ENCODE data around the gene COL4A2.
A peak's percentile ranks its signal among the peaks of the same experiment; 100 is the strongest.

The COL4A2 gene

GRCh38 chr13:110498765-110499164 lies 191.7 kb downstream of the COL4A2 start:
- no peak for DNase-seq (ENCODE audit: low spot score)

GRCh38 chr13:110499621-110500281 lies 192.7 kb downstream of the COL4A2 start:
- no peak for DNase-seq (ENCODE audit: low spot score)

- DNase-seq (ENCODE audit: low spot score): no peak
Measured at GRCh38 chr13:110500341-110500740, 193.3 kb downstream of the COL4A2 start.

DNA sequence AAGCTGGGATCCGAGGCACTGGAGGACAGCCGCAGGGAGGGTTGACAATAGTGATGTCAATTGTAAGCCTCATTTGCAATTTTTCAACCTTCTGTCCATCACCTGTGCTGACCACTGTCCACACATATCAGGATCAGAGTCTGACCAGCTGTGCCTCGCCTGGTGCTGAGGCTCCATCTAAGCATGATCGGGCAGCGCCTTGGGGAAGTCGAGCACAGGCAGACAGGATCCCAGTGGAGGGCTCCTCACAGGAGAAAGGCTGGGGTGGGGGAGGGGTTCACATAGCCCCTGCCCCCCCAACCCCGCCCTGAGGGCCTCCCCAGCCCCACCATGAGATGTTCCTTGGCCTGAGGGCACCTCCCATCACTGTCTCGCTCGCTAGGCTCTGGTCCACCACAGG lies 194.1 kb downstream of the COL4A2 start:
- DNase-seq (ENCODE audit: low spot score): no peak

DNA sequence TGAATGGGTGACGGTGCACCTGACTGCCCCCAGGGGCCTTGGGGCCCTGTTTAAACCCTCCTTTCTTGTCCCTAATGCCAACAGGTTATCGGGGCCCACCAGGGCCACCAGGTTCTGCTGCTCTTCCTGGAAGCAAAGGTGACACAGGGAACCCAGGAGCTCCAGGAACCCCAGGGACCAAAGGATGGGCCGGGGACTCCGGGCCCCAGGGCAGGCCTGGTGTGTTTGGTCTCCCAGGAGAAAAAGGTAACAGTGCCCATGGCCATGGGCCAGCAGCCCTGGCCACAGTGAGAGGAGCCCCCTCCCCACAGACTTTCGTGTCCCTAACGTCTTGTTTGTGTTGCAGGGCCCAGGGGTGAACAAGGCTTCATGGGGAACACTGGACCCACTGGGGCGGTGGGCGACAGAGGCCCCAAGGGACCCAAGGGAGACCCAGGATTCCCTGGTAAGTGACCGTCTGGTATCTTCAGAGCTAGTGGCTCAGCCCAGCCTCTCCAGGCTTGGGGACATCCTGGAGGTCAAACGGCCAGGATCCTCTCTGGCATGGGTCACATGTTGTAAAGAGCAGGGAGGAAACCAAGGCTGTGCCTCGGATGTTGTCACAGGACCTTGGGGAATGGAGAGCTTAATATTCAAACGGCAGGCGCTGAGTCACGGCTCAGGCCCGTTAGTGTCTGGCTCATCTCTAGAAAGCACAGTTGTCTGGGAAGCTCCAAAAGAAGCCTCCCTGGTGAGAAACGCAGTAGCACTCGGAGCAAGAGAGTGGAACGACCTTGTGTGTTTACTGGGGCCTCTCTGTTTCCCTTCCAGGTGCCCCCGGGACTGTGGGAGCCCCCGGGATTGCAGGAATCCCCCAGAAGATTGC lies 196.2 kb downstream of the COL4A2 start:
- DNase-seq (ENCODE audit: low spot score): no peak

GRCh38 chr13:110503979-110504499 lies 197.0 kb downstream of the COL4A2 start:
- DNase-seq (ENCODE audit: low spot score): no peak

- no peak for DNase-seq (ENCODE audit: low spot score)
Measured at GRCh38 chr13:110505594-110505993, 198.5 kb downstream of the COL4A2 start.

GRCh38 chr13:110506396-110506795 lies 199.3 kb downstream of the COL4A2 start:
- DNase-seq (ENCODE audit: low spot score): no peak

DNA sequence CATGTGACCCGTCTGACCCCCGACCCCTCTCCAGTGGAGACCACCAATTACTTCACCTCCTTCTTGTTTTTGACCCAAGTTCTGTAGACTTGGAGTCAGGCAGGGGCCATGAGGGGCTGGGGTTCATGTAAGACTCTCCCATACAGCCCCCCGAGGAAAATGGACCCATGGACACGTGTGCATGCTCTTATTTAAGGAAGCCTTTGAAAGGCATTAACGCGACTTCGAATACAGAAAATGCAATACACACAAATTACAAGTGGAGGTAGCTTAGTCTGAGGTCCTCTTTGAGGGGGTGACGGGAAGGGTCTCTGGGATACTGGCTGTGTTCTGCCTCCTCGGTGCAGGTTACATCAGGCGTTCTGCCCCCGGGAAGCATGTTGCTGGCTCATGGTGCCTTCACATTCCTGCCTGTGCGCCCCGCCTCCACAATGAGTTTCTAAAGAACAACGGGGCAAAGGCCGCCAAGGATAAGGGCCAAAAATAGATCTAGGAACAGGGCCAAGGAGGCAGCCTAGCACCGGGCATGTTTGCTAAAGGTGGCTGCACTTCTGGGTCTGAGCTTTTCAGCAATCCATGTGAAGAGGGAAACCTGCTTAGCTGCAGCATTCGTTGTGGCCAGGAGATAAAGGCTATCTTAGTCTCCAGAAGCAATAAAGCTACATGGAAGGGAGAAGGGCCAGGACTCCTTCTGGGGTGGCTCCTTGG lies 199.9 kb downstream of the COL4A2 start:
- no peak for DNase-seq (ENCODE audit: low spot score)

GRCh38 chr13:110507678-110508381 lies 200.7 kb downstream of the COL4A2 start:
- no peak for DNase-seq (ENCODE audit: low spot score)

DNA sequence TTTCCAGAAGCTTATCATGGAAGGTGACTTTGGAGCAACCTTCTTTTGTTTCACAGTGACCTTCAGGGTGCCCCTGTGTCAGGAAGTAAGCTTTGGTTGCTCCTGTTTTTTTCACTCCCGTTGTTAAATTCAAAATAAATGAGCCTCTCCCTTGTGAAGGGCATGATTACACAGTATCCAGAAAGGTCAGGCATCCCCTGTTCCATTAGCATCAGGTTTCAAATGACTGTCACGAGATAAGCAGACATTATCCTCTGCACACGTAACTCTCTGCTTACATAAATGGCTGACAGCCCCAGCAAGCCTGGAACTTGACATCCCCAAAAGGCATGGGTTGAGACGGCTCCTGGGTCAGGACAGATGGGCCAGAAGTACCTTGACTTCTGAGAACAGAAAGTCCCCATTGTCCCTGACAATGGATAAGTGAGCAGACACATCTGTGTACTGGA lies 202.4 kb downstream of the COL4A2 start:
- DNase-seq (ENCODE audit: low spot score): no peak

DNA sequence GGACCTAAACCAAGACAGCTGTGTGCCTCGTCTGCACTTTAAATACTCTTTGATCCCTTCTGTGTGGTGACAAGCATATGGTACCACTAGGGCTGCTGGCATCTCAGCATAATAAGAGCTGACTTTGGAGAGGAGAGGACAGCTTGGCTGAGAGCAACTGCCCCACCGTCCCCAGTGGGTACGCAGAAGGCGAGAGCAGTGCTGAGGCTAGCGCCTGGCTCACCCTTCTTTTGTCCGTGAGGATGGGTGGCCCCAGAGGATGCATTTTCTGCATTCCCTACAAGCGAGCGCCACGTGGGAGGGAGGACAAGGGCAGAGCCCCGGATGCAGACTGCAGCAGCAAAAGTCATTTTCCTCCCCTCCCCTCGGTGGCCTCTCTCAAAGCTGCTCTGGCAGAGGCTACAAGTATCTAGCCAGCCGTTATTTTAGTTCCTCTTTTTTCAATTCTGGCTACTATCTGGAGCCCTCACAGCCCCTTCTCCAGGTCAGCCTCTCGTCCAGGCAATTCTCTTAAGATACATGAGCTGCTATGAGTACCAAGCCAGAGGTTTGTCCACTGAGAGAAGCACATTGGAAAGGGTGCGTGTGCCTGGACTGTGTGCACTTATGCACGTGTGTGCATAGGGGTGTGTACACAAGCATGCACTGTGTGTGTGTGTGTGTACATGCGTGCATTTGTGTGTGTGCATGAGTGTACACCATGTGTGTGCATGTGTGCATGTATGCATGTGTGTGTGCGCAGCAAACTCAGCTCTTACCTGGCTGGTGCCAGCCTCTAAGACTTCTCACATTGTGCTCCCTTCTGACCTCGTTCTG lies 203.1 kb downstream of the COL4A2 start:
- peak; percentile 28 for DNase-seq (ENCODE audit: low spot score)

DNA sequence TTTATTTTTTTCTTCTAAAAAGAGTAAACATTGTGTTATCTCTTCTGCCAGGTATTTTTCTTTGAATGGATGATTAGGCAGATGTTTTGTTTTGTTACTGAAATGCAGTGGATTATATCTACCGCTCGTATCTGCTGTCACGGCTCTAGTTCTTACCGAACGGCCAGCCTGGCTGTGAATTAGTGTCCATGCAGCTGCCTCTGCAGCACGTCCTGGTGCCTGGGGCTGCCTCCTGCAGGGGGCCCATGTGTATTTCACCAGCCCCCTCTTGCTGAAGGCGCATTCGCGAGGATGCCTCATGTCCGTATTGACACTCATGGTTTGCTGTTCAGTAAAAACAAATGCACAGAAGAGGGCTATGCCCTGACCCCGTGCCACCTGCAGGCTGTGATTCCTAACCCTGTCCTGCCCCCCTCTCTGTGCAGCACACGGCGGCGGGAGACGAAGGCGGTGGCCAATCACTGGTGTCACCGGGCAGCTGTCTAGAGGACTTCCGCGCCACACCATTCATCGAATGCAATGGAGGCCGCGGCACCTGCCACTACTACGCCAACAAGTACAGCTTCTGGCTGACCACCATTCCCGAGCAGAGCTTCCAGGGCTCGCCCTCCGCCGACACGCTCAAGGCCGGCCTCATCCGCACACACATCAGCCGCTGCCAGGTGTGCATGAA lies 204.6 kb downstream of the COL4A2 start:
- no peak for DNase-seq (ENCODE audit: low spot score)

GRCh38 chr13:110512198-110512740 lies 205.2 kb downstream of the COL4A2 start:
- DNase-seq (ENCODE audit: low spot score): no peak

DNA sequence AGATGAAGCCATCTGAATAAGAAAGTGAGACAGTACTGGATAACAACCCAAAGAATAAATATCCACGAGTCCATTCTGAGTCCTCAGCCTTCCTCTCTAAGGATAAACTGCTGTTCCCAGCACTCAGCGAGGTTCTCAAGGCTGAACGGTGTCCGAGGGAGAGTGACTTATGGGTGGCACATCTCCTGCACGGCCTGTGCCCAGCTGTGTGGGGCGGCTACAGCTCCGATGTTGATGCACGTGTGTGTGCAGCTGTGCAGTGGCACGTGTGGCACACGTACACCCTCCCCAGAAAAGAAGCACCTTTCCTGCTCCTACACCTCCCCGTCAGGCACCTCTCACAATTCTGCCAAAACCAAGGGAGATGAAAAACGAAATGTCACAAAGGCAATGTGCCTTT lies 209.4 kb downstream of the COL4A2 start:
- no peak for DNase-seq (ENCODE audit: low spot score)

GRCh38 chr13:110517505-110518225 lies 210.6 kb downstream of the COL4A2 start:
- no peak for DNase-seq (ENCODE audit: low spot score)

DNA sequence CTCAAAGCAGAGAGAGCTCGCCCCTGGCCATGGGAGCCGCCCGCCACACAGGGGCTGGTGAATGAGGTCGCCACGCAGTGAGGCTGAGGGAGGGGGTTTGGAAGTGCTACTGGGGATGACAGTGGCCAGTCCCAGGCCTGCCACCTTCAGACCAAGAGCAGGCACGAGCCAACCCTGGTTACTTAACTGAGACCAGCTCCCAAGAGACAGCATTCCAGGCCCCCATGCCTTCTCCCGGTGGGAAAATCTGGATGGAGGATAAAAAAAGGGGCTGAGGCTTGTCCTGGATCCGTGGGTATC lies 211.1 kb downstream of the COL4A2 start:
- no peak for DNase-seq (ENCODE audit: low spot score)

DNA sequence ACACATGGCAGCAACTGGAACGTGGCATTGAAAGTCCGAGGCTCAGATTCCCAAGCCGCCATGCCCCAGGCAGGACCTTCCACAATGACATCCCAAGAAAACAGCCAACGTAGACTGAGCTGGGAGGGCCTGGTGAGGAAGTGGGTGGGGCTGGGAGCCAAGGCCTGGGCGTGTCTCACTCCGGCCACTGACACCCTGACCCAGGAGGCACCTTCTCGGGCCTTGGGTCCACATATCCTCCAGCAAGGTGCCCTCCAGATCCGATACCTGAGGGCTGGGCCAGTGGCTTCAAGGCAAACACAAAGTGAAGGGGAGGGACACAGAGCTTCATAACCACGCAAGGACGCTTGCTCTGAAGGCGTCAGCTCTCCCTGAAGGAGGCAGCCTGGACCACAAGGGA lies 211.5 kb downstream of the COL4A2 start:
- no peak for DNase-seq (ENCODE audit: low spot score)

- DNase-seq (ENCODE audit: low spot score): no peak
Measured at GRCh38 chr13:110519046-110519445, 212.0 kb downstream of the COL4A2 start.

DNA sequence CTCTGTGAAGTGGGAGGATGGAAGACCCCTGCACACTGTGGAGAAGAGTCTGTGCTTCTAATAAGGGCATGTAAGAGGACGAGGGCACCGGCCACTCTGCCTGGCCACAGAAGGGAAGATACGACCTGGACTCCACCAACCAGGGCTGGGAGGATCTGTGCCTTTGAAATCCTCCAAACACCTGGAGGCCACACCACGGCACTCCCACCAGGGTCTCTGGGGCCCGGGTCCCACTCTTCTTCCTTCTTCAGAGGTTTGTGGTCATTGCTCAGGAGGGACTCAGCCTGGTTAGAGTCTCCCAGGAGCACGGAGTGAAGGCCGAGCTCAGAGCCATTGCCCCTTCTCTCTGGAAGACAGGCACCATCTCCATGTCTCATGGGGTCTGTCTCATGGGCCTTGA lies 212.4 kb downstream of the COL4A2 start:
- no peak for DNase-seq (ENCODE audit: low spot score)
